K562 (cell line): Measurements from ENCODE around the gene OGT. TPM values are rescaled to one million over a fixed set of nuclear protein-coding genes. Genes with fewer than 3 reads are reported as not detected.

Experiments
- ATAC-seq: fragments of 200-7000 bp; cut with Tn5 transposase; 3 replicates; pipeline ENCODE4 v1.9.1; 2020; ENCODE audit warnings: moderate library complexity
- BruUV-seq: library from RNA; stranded (reverse); fragments of 400-500 nt; replicated peaks from 2 replicates; lab custom pipeline; 2021; lab: Mats Ljungman, UMichigan
- CTCF ChIA-PET: fragments of 300-600 bp; formaldehyde crosslinking; extraction: SDS; loops from one replicate; lab custom pipeline; 2021; ENCODE audit warnings: low intra/inter-chr PET ratio; lab: Yijun Ruan, JAX
- POLR2A ChIA-PET: fragments of 300-600, 350-650 bp; sonication (Branson Sonifier 250); formaldehyde crosslinking; extraction: SDS; loops from one replicate; lab custom pipeline; 2021; ENCODE audit warnings: antibody characterized with exemption, inconsistent platforms; lab: Yijun Ruan, JAX
- DNase-seq, 4 experiments: peaks; one replicate each; pipeline versions ENCODE4 v3.0.0 to v3.0.0-alpha.2; 2011 to 2018; ENCODE audit warnings: low spot score in 3 of 4, mixed read lengths in 3 of 4; ENCODE audit errors: extremely low read depth in 1 of 4
- FAIRE-seq: peaks from 2 replicates; lab custom pipeline; 2011; peaks lifted over from hg19 to GRCh38; lab: Jason Lieb, UNC
- H2AFZ ChIP-seq: 2 replicates; pipeline ENCODE4 v1.6.0; 2011; ENCODE audit warnings: low read depth, low read length, control low read depth, inconsistent platforms
- H3K27ac ChIP-seq: fragments of 200-600 bp; 3 replicates; pipeline ENCODE4 v1.8.0; 2011; ENCODE audit warnings: low read depth, mild to moderate bottlenecking, control low read depth, inconsistent platforms, low read length, moderate library complexity, mixed read lengths; ENCODE audit errors: extremely low read depth
- H3K27me3 ChIP-seq, 2 experiments: fragments of 300-600 bp in 1 of 2; 2 replicates in 1 of 2; 3 replicates in 1 of 2; pipeline versions ENCODE4 v1.6.0 to v1.8.0; 2011; ENCODE audit warnings: inconsistent platforms in 2 of 2, low read length in 2 of 2, mild to moderate bottlenecking in 1 of 2, mixed read lengths in 1 of 2, moderate library complexity in 1 of 2; ENCODE audit not compliant: control insufficient read depth in 2 of 2, insufficient read depth in 2 of 2
- H3K36me3 ChIP-seq: fragments of 300-600 bp; 3 replicates; pipeline ENCODE4 v1.8.0; 2011; ENCODE audit warnings: mild to moderate bottlenecking, low read length, inconsistent platforms; ENCODE audit not compliant: control insufficient read depth, insufficient read depth
- H3K4me1 ChIP-seq, 2 experiments: fragments of 200-600 bp in 1 of 2; replicated peaks in 1 of 2; 2 replicates in 1 of 2; 3 replicates in 1 of 2; pipeline versions ENCODE4 v1.5.1 to v1.8.0; 2011; ENCODE audit warnings: inconsistent platforms in 2 of 2, low read length in 2 of 2, mild to moderate bottlenecking in 1 of 2, mixed read lengths in 1 of 2, moderate library complexity in 1 of 2; ENCODE audit not compliant: control insufficient read depth in 2 of 2, insufficient read depth in 2 of 2
- H3K4me2 ChIP-seq: 2 replicates; pipeline ENCODE4 v1.6.1; 2011; ENCODE audit warnings: low read length, control low read depth, inconsistent platforms, mixed read lengths; ENCODE audit not compliant: insufficient read depth
- H3K4me3 ChIP-seq: fragments of 200-600 bp; sonication (generic), shearing (Covaris generic); 2 replicates; pipeline ENCODE4 v1.5.1; 2016; ENCODE audit warnings: control low read depth, inconsistent platforms
- H3K79me2 ChIP-seq: fragments of 200-600 bp; 3 replicates; pipeline ENCODE4 v1.8.0; 2011; ENCODE audit warnings: low read length, inconsistent platforms; ENCODE audit not compliant: control insufficient read depth, insufficient read depth
- H3K9ac ChIP-seq, 2 experiments: 2 replicates each; pipeline versions ENCODE4 v1.6.0 to v1.6.1; 2011; ENCODE audit warnings: low read depth in 2 of 2, low read length in 2 of 2, control low read depth in 1 of 2, inconsistent platforms in 1 of 2, mild to moderate bottlenecking in 1 of 2, mixed read lengths in 1 of 2; ENCODE audit not compliant: insufficient read depth in 1 of 2
- H3K9me1 ChIP-seq: one replicate; pipeline ENCODE4 v1.6.0; 2011; ENCODE audit warnings: inconsistent platforms, mild to moderate bottlenecking, low read length, moderate library complexity; ENCODE audit not compliant: control insufficient read depth, insufficient read depth
- H3K9me3 ChIP-seq: replicated peaks from 2 replicates; pipeline ENCODE4 v1.5.1; 2011; ENCODE audit warnings: low read depth, low read length, inconsistent platforms; ENCODE audit not compliant: control insufficient read depth, insufficient read depth
- H4K20me1 ChIP-seq: replicated peaks from 2 replicates; pipeline ENCODE4 v1.6.1; 2011; ENCODE audit warnings: low read length, inconsistent platforms, mixed read lengths; ENCODE audit not compliant: control insufficient read depth, insufficient read depth
- ATF1 ChIP-seq, 2 experiments: fragments of 450-650 bp in 1 of 2; IDR thresholded peaks; 2 replicates each; pipeline ENCODE4 v1.6.1; 2016; ENCODE audit warnings: missing compliant biosample characterization in 1 of 2, missing genetic modification characterization in 1 of 2
- ATF4 ChIP-seq: fragments of 450-650 bp; formaldehyde crosslinking; IDR thresholded peaks from 2 replicates; pipeline ENCODE4 v1.4.0; 2022; ENCODE audit warnings: mild to moderate bottlenecking, moderate library complexity
- CBX5 ChIP-seq: IDR thresholded peaks from 2 replicates; pipeline ENCODE4 v1.6.1; 2014; ENCODE audit warnings: low read depth, borderline replicate concordance
- ERF ChIP-seq: fragments of 450-650 bp; formaldehyde crosslinking; IDR thresholded peaks from 2 replicates; pipeline ENCODE4 v1.4.0; 2020; ENCODE audit warnings: mild to moderate bottlenecking, mixed read lengths
- HNRNPH1 ChIP-seq: fragments of 200-400 bp; formaldehyde crosslinking; optimal IDR thresholded peaks from 2 replicates; pipeline ENCODE3; 2017; ENCODE audit warnings: low read depth, mild to moderate bottlenecking, low read length, moderate library complexity
- HNRNPUL1 ChIP-seq: fragments of 200-400 bp; formaldehyde crosslinking; IDR thresholded peaks from 2 replicates; pipeline ENCODE4 v1.6.1; 2017; ENCODE audit warnings: low read length
- MTF1 ChIP-seq: fragments of 250-450 bp; sonication (Bioruptor Pico); IDR thresholded peaks from 2 replicates; pipeline ENCODE4 v1.9.0; 2021; ENCODE audit warnings: moderate library complexity, mild to moderate bottlenecking, inconsistent platforms, borderline replicate concordance
- PKNOX1 ChIP-seq: fragments of 450-650 bp; IDR thresholded peaks from 2 replicates; pipeline ENCODE4 v1.6.1; 2016
- TBL1XR1 ChIP-seq, 2 experiments: IDR thresholded peaks; 2 replicates each; pipeline ENCODE4 v1.6.1; 2012; ENCODE audit warnings: improper control_type of control experiment in 2 of 2, low read length in 2 of 2, mild to moderate bottlenecking in 1 of 2
- USF2 ChIP-seq: sonication (generic); formaldehyde crosslinking; IDR thresholded peaks from 2 replicates; pipeline ENCODE4 v1.5.0; 2020; ENCODE audit warnings: missing genetic modification reagents
- ZBTB33 ChIP-seq: sonication (generic); formaldehyde crosslinking; IDR thresholded peaks from 2 replicates; pipeline ENCODE4 v1.8.1; 2023; ENCODE audit warnings: mild to moderate bottlenecking, missing genetic modification reagents
- ZZZ3 ChIP-seq: fragments of 450-650 bp; IDR thresholded peaks from 2 replicates; pipeline ENCODE4 v1.6.1; 2016; ENCODE audit warnings: antibody characterized with exemption, mild to moderate bottlenecking, moderate library complexity
- WGBS: fragments of 100-300 bp; shearing (Covaris generic); methylation state at CpG from one replicate; pipeline ENCODE4 v1.1.6; 2016; ENCODE audit warnings: low coverage, mixed read lengths; ENCODE audit not compliant: insufficient coverage; ENCODE audit errors: missing lambda C conversion rate; 5-methylcytosine and 5-hydroxymethylcytosine counted together
- in situ Hi-C: fragments of 300-500 bp; cut with MboI; formaldehyde crosslinking; loops from 4 replicates; pipeline ENCODE4 v1.15.0; 2018; ENCODE audit warnings: inconsistent platforms, mixed read lengths
- intact Hi-C: fragments of 100-400 bp; cut with micrococcal nuclease; formaldehyde crosslinking; loops from 2 replicates; pipeline ENCODE4 v1.14.2; 2022
- polyA plus RNA-seq, 8 experiments: library from polyadenylated mRNA; depleted of rRNA in 4 of 8; stranded (reverse) in 5 of 8; unstranded in 3 of 8; fragments of >200 nt; fragmentation: Nextera tagmentation in 2 of 8; fragmentation: Illumina TruSeq in 1 of 8; extraction: Ambion mirVana in 2 of 8; extraction: Trizol in 1 of 8; gene quantifications; 2 replicates each; pipeline versions ENCODE4 v1.2.1 to v1.2.3, GENCODE V29; 2011 to 2014; ENCODE audit warnings: inconsistent platforms in 1 of 8, missing spikeins in 1 of 8
- total RNA-seq, 7 experiments: library from RNA; depleted of rRNA in 6 of 7; stranded (reverse); fragments of >200 nt in 6 of 7; fragmentation: Illumina TruSeq in 2 of 7; extraction: Trizol in 2 of 7; gene quantifications; 2 replicates each; pipeline versions ENCODE4 v1.2.1 to v1.2.3, GENCODE V29; 2011 to 2021; ENCODE audit warnings: low replicate concordance in 1 of 7

The OGT gene
- total and polyA plus RNA-seq, 9 of the 15 experiments (the other 6 are each of a cell fraction or from before 2014, with no cell fraction given) = 38.9 to 347 (median 117) TPM

GRCh38 chrX:71549986-71550385, 17.1 kb downstream of the OGT start:
- Histone ChIP-seq H3K4me1 (no peaks in the 10 kb centered on the region), H3K9me3 (no peaks in the 10 kb centered on the region), H3K27ac (no peak overlapping the region), H3K9me1 (peaks cover 3% of the 10 kb centered on the region), H3K79me2 (peaks cover 39% of the 10 kb centered on the region), H3K27me3 (no peaks in the 10 kb centered on the region), H4K20me1 (no peaks in the 10 kb centered on the region), H2AFZ (no peak overlapping the region), H3K36me3 (peaks cover 89% of the 10 kb centered on the region), H3K9ac (no peak overlapping the region), H3K4me2 (no peak overlapping the region)
- no peak for DNase-seq
- POLR2A ChIA-PET = interaction anchor here (0.5 to 4.4 kb wide), 4 partner anchors 8 to 40 kb away, joined by 3 to 37 read pairs (median 4); partner anchors contain the start of gene OGT
- FAIRE-seq = no peak
- intact Hi-C loops (no loop called here), in situ Hi-C loops (no loop called here)
- no TSS peak for BruUV-seq
- CTCF ChIA-PET = interaction anchor here (1.1 kb wide), 1 partner anchor 10 kb away, joined by 6 read pairs; no protein-coding TSS in a partner anchor
- 80% methylated on average over 1 of the region's 1 CpG for WGBS
- TF ChIP-seq CBX5 (no peak), USF2 (no peak), ATF1 (CRISPR knock-in tag; IDR thresholded peaks at IDR 0.05) (no peak), ATF1 (tag; IDR thresholded peaks at IDR 0.05) (no peak), HNRNPUL1 (no peak), TBL1XR1 (IDR thresholded peaks at IDR 0.05; ENCODE audit: low read length in 2 of 2) (no peak), ATF4 (CRISPR knock-in tag) (no peak), MTF1 (CRISPR knock-in tag) (no peak), HNRNPH1 (no peak), ZZZ3 (no peak), PKNOX1 (no peak), ERF (CRISPR knock-in tag) (no peak), ZBTB33 (no peak)
- TF ChIP-seq, all 486 proteins: peak for 0
- ATAC-seq = no peak
- H3K4me3 ChIP-seq = no peak overlapping the region
